Fibroblast of skin of left quadriceps (primary cell): ENCODE data around the gene PRRT4.

Source experiments
- DNase-seq, 2 experiments: peaks; one replicate each; pipeline ENCODE4 v3.0.0-alpha.2; 2013; ENCODE audit warnings: low read depth in 2 of 2

PRRT4 gene

DNA sequence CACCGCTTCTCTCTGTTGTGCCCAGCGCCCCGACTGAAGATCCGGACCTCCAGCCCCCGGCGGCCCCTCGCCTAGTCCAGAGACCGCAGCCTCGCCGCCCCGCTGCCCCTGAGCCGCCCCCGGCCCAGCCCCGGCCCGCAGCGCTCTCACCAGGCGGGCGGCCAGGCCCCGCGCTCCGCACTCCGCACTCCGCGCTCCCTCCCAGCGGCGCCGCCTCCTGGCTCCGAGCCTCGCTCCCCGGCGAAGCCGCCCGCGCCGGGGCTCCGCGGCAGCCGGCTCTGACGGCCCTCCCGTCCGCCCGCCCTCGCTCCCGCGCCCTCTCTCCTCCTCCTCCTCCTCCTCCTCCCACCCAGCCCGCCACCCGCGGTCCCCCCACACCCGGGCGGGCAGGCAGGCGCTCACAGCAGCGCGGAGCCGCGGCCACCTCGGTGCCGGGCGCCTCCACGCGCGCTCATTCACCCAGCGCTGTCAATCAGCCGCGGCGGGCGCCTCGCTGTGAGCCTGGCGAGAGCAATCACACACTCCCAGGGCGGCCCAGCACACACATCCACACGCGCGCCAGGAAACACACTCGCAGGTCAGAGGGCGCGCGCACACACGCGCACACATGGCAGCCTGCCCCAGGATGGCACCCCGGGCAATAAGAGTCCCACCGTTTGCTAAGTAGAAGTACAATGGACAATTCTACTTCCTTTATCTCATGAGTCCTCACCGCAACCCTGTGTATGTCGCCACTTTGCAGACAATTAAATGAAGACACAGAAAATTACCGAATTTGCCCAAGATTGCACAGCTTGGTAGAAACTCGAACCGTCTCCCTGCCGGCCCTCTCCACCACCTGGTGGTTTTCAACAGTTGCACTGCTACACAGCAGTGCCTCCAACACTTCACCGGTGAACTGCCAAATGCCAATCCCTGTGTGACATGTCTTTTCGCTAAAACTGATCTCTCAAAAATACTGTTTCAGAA lies at the start of gene PRRT4:
PRRT4 (minus strand) TSS at position 280 of the 969 bp plus-strand sequence.
- DNase-seq: no peak

DNA sequence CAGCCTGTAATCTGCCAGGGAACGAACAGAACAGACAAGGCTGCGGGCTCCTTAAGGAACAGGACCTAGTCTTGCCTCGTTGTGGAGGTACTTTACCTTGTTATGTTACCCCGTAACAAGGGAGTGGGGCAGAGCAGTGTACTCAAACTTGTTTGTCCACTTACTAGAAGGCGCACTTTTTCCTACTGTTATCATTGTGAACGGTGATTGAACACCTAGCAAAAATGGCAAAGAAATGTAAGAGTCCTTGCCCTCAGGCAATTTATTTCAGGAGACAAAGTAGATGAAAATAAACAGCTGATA lies 48.9 kb upstream of the PRRT4 start:
- DNase-seq: no peak

GRCh38 chr7:128409596-128410450 lies 48.3 kb upstream of the PRRT4 start, which contains the start of gene IMPDH1:
IMPDH1 (minus strand) TSS chr7:128409982; CDS start chr7:128409901, 81 bp downstream.
- DNase-seq: peak; percentile 71 to 76

DNA sequence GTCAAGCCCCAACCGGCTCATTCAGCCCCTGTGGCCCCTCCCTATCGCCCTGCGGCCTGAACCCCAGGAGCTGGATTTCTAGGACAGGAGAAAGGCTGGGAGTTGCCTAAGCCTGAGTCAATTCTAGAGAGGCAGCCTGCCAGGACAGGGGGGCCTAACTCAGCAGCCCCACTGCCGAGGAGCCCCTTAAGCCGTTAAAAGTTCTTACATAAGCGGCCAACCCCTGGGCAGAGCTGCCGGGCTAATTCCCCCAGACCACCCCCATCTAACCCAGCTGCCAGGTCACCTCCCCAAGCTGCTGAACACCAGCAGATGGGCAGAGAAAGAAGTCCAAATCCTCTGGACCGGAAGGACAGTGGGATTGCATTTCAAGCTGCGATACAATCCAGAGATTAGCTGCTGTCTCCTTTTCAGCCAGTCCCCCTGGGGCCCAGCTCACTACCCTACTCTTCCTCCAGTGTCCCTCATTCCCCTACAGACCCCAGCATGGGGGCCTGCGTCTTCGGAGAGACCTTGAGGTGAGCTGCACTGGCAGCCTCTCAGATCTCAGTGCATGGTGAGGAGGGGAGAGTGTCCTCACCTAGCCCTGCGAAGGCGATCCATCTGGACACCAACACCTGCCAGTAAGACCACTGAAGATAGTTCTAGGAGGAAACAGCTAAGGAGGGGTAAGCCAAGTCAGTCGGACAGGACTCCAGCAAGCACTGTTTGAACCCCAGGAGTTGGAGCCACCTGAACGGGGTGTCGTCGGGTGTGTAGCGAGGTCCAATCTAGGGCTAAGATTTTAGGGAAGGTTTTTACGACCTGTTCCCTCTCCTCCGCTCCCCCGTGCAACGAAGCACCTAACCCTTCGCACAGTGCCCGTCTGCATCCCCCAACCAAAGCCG lies 47.5 kb upstream of the PRRT4 start:
- DNase-seq: no peak

DNA sequence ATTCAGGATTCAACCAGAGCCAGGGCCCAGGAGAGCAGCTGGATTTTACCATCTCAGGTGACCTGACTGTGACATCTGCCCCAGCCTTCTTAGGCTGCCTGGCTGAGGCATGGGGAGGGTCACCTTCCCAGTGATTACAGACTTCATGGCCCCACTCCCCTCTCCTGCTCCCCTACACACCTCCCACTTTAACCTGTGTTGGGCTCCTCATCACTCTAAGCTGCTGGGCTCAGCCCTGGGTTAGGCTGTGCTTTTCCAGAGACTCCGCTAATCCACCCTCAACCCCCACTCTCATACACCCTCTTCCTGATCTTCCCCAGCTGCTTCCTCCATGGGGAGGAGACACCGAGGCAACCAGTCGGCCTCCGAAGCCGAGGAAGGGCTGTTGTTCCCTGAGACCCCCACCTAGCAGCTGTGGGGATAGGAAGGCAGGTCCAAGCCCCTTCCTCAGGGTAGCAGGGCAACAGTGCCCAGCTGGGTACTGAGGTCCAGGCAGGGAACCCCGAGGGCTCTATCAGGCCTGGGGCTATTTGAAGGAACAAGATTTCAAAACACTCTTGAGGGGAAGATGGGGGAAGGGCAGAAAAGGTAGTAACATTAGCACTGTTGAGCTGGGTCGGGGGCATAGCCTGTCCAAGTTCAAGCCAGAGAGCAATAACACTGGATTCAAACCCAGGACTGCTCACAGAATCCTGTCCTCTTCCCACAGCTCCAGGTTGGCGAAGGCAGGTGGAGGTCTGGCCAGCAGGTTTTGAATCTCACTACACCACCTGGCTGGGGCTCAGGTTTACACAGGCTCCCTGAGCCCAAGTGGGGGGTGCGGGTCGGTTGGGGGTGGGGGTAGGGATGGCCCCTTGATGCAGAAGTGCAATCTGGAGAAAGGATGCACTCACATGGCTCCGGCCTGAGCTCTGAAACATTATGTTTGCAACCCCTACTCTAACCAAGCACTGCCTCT lies 46.5 kb upstream of the PRRT4 start:
- no peak for DNase-seq

DNA sequence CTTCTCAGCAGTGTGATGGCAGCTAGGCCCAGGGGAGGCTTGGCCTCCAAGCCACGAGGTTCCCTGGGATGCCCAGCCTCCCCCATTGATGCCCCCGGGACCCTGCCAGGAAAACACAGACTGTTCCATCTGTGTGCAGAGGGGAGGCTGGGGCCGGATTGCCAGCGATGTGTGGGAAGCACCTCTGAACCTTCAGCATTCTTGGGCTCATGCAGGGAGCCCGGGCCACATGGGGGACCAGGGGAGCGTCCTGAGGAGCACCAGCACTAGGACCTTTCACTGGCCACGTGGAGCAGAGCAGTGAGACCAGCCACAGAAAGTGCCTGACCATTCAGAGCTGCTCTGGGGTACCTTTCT lies 45.7 kb upstream of the PRRT4 start:
- no peak for DNase-seq

DNA sequence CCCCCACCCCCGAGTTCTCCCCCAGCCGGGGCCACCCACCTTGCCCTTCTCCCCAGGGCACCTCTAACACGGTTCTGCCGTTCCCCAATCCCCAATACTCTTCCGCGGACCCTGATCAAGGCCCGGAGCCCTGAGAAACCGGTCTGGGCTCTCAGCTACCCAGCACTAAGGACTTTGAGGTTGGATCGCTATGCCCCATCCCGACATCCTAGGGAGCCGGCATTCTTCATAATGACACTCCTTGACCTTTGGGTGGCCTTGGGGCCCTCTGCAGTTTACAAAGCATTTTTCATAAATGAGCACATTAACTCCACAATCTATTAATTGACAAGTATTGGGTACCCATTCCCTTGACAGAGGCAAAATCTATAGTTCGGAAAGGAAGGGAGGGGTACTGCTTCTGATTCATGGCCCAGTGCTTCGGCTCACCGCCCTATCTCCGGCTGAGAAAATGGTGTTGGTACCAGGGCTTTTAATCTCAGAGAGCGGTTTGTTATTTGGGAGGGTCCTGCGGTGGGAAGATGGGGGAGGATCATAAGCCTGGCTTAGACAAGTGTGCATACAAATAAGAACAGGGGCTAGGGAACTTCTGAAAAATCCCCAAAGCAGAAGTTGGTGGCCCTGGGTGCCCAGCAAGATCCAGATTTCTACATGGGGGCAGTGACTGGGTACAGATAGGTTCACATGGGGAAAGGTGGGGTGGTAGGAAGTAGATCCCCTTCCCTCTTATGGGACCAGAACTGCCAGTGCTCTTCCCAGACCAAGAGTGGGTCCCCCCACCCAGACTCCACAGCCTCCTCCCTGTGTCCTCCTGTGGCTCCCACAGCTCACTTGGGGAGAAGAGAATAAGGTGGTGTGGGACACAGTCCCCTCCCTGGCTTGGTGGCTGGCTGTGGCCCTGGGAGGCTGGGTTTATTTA lies 45.1 kb upstream of the PRRT4 start:
- no peak for DNase-seq

GRCh38 chr7:128405471-128406313 lies 44.2 kb upstream of the PRRT4 start:
- DNase-seq: no peak

DNA sequence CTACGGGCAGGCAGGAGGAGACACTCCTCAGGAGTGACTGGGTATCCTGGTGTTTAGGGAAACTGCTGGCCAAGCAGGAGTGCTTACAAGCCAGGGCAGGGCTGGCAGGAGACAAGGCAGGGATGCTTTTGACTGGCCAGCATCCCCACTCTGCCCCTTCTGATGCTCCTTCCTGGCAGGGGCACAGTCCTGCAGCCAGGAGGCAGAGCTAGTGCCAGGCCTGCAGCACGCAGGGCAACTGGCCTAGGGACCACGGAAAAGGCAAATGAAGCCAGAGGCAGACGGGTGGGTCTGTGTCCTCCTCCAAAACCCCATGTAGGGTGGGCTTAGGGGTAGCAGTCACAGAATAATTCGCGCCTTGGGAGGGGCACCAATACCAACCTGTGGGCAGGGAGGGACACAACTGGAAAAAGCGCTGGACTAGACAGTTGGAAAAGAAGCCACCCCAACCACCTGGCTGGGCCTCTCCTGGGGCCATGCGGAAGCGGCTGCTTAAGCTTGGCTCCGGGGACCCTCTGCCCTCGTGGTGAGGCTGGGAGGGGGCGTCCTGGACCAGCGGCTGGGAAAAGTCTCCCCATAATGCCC lies 43.5 kb upstream of the PRRT4 start:
- DNase-seq: no peak

GRCh38 chr7:128404143-128404681 lies 42.7 kb upstream of the PRRT4 start:
- no peak for DNase-seq

DNA sequence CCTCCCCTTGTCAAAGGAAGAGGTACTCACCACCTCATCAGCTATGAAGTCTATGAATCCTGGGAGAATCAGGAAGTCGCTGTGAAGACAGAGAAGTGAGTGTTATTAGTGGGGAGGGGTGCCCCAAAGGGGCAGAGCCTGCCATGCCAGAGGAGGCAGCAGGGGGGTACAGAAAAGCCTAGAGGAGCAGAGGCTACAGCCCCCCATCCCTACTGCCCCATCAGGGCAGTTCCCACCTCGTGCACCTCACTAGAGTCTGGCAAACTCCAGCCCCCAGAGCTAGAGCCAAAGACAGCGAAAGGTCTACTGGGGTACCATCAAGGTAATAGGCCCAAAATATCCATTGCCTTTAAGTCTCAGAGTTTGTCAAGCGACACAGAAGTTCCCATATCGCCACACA lies 42.2 kb upstream of the PRRT4 start:
- no peak for DNase-seq

DNA sequence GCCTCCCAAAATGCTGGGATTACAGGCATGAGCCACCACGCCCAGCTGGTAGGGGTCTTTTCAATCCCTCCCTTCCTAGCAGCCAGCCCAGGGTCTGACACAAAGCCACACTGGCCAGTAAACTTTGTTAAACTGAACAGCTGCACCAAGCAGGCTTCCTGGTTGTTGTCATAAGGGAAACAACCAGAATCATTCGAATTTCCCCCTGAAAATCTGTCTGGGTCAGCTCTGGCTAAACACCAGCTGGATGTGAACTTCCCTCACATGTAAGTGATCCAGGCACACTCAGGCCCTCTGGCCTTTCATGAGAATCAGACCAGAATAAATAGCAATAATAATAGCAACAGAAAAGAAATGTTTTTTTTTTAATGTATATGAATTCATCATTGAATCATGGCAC lies 40.9 kb upstream of the PRRT4 start:
- DNase-seq: no peak

GRCh38 chr7:128400566-128400965 lies 39.1 kb upstream of the PRRT4 start:
- DNase-seq: no peak

DNA sequence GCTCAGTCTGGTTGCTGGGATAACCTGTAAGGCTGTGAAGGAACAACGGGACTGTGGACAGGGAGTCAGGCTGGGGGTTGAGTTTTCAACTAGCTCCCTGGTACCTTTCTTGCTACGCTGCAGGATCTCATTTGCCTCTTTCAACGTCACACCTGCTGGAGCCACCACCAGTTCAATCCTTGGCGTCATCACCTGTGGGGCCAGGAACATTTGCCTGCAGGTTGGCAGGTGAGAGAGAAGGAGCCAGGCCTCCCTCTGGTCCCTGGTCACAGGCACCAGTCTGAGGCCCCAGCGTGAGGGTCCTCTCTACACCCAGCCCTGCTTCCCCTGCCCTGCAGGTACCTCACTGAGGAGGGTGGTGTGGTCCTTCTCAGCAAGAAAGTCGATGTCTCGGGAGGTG lies 38.5 kb upstream of the PRRT4 start:
- no peak for DNase-seq

GRCh38 chr7:128398841-128399135 lies 37.3 kb upstream of the PRRT4 start:
- DNase-seq: no peak

- no peak for DNase-seq
These were observed 36.7 kb upstream of the PRRT4 start for GRCh38 chr7:128398016-128398840.

DNA sequence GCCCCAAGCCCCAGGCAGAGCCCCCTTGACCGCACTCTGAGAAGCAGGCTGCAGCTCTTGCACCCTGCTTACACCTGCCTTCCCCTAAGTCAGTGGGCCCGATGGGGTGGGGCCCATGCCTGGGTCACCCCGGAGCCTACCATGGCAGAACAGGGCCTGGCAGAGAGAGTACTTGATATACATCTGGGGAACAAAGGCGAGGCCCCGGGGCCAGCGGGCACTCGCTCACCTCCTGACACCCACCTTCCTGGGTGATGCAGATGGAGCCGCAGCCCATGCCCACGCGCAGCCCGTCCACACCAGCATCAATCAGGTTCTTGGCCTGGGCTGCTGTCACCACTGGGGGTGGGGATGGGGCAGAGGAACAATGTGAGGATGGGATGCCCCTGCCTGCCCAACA lies 34.9 kb upstream of the PRRT4 start:
- no peak for DNase-seq
